Occipital lobe (tissue), 2 donors: Measurements from ENCODE around the gene FRMD7. TPM values are rescaled to one million over a fixed set of nuclear protein-coding genes. Genes with fewer than 3 reads are reported as not detected.
"Not testable (repeated sequence)": the region's sequence is repeated elsewhere in the genome, so short reads cannot be mapped to it uniquely, and the experiment has no call there.

ENCODE experiments used
- DNase-seq: peaks from one replicate; lab custom pipeline; 2025; lab: John Stamatoyannopoulos, UW
- total RNA-seq: library from RNA; depleted of rRNA; stranded (reverse); fragments of >200 nt; gene quantifications from one replicate; pipeline ENCODE4 v1.2.3, GENCODE V29; 2014

FRMD7 gene
- total RNA-seq, 1 donor from 2014 or later: not detected

DNA sequence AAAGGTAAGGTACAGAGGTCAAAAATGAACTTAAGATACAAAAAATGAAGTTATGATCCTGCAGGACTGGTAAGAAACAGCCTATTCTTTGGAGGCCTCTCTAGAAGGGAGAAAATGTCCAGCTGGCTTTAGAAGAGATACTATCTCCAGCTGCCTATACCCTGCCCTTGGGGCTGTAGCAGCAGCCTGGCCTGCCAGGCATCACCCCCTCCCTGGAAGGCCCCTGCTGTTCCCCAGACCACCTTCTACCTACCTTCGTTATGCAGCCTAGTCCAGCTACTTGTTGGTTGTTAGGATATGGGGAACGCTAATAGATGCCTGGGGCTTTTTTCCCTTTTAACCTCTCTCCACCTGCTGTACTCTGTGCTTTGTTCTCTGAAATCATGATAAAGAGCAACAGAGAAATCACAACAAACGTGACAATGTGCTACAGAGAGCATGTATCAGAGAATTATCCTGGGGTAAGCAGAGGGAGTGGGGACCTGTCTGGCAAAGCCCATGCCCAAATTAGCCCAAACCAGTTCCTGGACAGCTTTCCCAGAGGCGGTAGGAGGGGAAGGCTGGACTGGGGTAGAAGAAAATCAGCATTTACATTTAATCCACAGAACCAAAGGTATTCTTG, 34.5 kb downstream of the FRMD7 start:
- no peak for DNase-seq

- no peak for DNase-seq
Observed at GRCh38 chrX:132092439-132093065, 35.3 kb downstream of the FRMD7 start.

GRCh38 chrX:132090403-132091159, 37.2 kb downstream of the FRMD7 start:
- DNase-seq: no peak

- DNase-seq: no peak
Observed at GRCh38 chrX:132088864-132089263, 39.0 kb downstream of the FRMD7 start.

DNA sequence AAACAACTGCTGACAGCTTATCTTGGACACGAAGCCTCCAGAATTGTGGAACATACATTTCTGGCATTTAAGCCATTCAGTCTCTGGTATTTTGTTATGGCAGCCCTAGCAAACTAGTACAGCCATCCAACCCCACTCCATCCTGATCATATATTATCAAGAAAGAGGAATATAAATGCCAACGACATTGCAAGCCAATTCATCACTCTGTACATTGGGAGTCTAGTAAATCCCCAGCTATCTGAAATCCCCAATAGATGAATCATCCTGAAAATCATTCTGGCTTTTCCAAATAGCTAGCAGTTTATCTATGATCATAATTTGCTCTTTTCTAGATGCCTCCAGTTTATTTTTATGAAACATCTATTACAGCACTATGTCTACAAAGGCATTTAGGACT, 41.1 kb downstream of the FRMD7 start:
- DNase-seq: no peak

GRCh38 chrX:132085786-132086185, 42.0 kb downstream of the FRMD7 start:
- DNase-seq: no peak

- DNase-seq: no peak
Observed at GRCh38 chrX:132077912-132078311, 49.9 kb downstream of the FRMD7 start.

- DNase-seq: no peak
Observed at GRCh38 chrX:132077414-132077813, 50.4 kb downstream of the FRMD7 start.

GRCh38 chrX:132071254-132071653, 56.6 kb downstream of the FRMD7 start:
- no peak for DNase-seq

GRCh38 chrX:132068405-132068804, 59.4 kb downstream of the FRMD7 start:
- DNase-seq: no peak

GRCh38 chrX:132063862-132064261, 64.0 kb downstream of the FRMD7 start:
- no peak for DNase-seq

DNA sequence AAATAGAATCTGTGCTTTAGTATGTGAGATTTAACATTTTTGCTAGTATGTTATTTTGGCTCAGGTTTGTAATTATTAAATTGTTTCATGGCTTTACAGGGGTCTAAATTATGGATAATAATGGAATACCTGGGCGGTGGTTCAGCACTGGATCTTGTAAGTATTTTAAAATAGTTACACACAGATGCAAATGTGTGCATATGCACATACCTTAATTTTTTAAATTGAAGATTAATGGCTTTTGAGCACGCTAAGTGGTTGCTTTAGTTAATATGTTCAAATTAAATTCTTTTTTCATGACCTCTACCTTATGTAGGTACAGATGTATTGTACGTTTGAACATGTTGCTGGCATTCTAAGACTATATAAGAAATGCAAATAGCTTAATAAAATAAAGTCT, 64.5 kb downstream of the FRMD7 start:
- DNase-seq: no peak

- DNase-seq: no peak
Observed at GRCh38 chrX:132059973-132060540, 67.8 kb downstream of the FRMD7 start.

GRCh38 chrX:132058975-132059374, 68.8 kb downstream of the FRMD7 start:
- no peak for DNase-seq

DNA sequence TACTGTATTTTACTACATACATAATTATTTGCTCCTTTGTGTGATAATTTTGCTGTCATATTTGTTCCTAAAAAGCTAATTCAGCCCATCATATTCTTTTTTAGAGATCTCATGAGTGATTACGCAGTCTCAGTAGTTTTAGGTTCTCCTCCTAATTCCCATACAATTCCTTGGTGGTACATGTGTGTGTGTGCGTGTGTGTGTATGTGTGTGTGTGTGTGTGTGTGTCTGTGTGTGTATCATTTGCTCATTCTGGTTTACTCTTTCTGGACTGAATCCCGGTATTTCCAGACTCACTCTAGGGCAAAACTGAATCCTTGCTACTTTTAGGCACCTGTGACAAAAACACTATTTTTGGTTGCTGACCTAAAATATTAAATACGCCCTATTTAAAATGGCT, 69.8 kb downstream of the FRMD7 start:
- DNase-seq: no peak

DNA sequence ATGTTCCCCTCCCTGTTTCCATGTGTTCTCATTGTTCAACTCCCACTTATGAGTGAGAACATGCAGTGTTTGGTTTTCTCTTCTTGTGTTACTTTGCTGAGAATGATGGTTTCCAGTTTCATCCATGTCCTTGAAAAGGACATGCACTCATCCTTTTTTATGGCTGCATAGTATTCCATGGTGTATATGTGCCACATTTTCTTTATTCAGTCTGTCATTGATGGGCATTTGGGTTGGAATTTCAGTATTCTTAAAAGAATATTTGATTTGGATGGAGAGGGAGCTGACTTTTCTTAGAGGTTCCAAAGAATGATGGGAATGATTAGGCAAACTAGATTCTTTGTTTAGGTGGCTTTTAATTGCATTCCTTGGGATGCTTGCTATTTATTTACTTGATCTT, 76.0 kb downstream of the FRMD7 start:
- not testable (repeated sequence) for DNase-seq

DNA sequence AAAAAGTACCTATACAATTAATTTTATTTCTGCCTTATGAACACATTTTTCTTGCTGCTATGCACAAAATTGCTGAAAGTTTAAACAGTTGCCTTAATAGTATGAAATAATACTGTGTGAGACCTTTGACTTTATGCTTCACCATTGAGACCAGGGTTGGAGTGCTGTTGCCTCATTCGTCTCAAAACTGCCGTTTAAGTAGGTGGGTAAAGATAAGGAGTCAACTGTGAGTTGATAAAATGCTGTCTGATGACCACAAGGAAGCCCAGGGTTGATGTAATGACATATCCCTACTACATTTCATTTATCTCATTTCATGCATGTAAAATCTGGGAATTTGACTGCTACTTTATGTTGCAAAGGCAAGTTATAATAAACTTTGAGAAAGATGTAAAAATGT, 81.3 kb downstream of the FRMD7 start:
- no peak for DNase-seq

DNA sequence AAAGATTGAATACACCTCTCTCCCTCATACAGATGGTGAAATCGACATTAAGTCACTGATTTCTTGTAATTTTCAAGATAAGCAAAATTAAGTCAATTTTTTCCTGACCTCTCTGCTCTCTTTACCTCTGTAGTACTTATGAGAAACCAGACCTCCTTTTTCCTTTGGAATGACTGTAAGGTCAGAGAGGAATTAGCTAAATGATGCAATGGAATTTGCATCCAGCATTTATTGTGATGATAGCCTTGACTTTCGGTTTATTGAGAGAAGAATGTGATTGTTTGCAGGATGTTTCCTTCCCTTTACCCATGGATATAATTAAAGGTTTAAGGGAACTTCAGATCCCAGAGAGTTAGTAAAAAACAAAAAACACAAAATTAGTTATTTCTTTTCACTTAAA, 82.4 kb downstream of the FRMD7 start:
- no peak for DNase-seq

GRCh38 chrX:132044953-132045352, 82.9 kb downstream of the FRMD7 start:
- no peak for DNase-seq

GRCh38 chrX:132043977-132044376, 83.8 kb downstream of the FRMD7 start:
- DNase-seq: no peak

DNA sequence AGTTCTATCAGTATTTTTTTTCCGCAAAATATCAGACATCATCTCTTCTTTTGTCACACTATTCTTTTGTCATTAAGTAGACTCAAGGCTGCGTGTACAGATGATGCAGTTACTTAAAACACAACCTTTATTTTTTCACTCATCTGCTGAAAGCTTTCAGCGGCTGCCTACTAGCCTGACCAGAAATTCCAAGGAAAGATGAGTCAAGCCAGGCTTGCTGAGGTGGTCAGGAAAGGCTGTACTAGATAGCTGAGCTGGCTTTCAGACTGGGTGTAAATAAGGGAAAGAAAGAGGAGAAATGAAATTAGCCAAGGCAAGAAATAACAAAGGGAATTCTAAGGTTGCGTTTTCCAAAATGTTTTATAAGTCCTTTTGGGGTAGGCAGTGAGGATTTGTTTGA, 86.8 kb downstream of the FRMD7 start:
- DNase-seq: no peak

DNA sequence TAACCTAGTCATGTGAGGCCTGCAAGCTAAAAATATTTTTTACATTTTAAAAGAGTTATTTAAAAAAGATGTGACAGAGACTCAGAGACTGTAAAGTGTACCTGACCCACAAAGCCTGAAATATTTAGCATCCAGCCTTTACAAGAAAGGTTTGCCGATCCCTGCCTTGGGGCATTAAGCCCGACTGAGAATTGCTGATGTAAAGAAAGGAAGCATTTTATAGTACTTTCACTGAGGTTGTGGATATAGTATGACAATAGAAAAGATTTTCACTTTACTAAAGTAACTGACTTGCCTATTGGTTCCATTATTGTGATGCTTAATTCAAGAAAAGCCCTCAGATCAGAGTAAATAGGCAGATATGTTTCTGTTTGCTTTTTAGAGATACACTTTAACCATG, 87.8 kb downstream of the FRMD7 start:
- DNase-seq: no peak
